IMR-90 (cell line): ENCODE measurements around the gene FUT6. TPM values are rescaled to one million over a fixed set of nuclear protein-coding genes. Genes with fewer than 3 reads are reported as not detected.

Experiments
- ATAC-seq: fragments of 200-7000 bp; cut with Tn5 transposase; 2 replicates; pipeline ENCODE4 v1.9.1; 2020; ENCODE audit warnings: low read depth, mild to moderate bottlenecking, moderate library complexity
- BruUV-seq: library from RNA; stranded (reverse); fragments of 400-500 nt; replicated peaks from 2 replicates; lab custom pipeline; 2021; lab: Mats Ljungman, UMichigan
- CTCF ChIA-PET: fragments of 300-600 bp; formaldehyde crosslinking; extraction: SDS; loops from one replicate; lab custom pipeline; 2021; ENCODE audit warnings: antibody characterized with exemption; lab: Yijun Ruan, JAX
- POLR2A ChIA-PET: fragments of 300-600 bp; sonication (Branson Sonifier 250); formaldehyde crosslinking; loops from one replicate; lab custom pipeline; 2022; ENCODE audit warnings: antibody characterized with exemption; ENCODE audit not compliant: unreplicated experiment; lab: Charles Lee
- DNase-seq: peaks from one replicate; pipeline ENCODE4 v3.0.0; 2013
- H2AFZ ChIP-seq: replicated peaks from 2 replicates; pipeline ENCODE3; 2013; ENCODE audit warnings: low read length, mild to moderate bottlenecking; ENCODE audit not compliant: poor library complexity
- H2AK5ac ChIP-seq: 2 replicates; pipeline ENCODE4 v1.6.1; 2013; ENCODE audit warnings: low read depth, low read length, inconsistent platforms
- H2AK9ac ChIP-seq: replicated peaks from 2 replicates; pipeline ENCODE3; 2013; ENCODE audit warnings: mild to moderate bottlenecking, low read depth, low read length, moderate library complexity; ENCODE audit not compliant: poor library complexity
- H2BK120ac ChIP-seq: 2 replicates; pipeline ENCODE4 v1.6.1; 2013; ENCODE audit warnings: low read depth, low read length, inconsistent platforms
- H2BK15ac ChIP-seq: 3 replicates; pipeline ENCODE4 v1.6.1; 2013; ENCODE audit warnings: low read depth, low read length, inconsistent platforms
- H2BK20ac ChIP-seq: 2 replicates; pipeline ENCODE4 v1.6.1; 2013; ENCODE audit warnings: low read depth, mild to moderate bottlenecking, inconsistent platforms, low read length, moderate library complexity
- H2BK5ac ChIP-seq: 2 replicates; pipeline ENCODE4 v1.6.1; 2013; ENCODE audit warnings: mild to moderate bottlenecking, low read depth, low read length, inconsistent platforms; ENCODE audit not compliant: poor library complexity, severe bottlenecking
- H3K14ac ChIP-seq: replicated peaks from 2 replicates; pipeline ENCODE4 v1.6.1; 2013; ENCODE audit warnings: low read depth, low read length, inconsistent platforms
- H3K18ac ChIP-seq: 2 replicates; pipeline ENCODE4 v1.6.1; 2013; ENCODE audit warnings: low read depth, low read length, control low read depth
- H3K23ac ChIP-seq: 2 replicates; pipeline ENCODE4 v1.6.1; 2013; ENCODE audit warnings: low read depth, low read length, inconsistent platforms
- H3K27ac ChIP-seq: 2 replicates; pipeline ENCODE4 v1.5.1; 2013; ENCODE audit warnings: mild to moderate bottlenecking, control low read depth, low read length; ENCODE audit not compliant: insufficient read depth
- H3K27me3 ChIP-seq: 2 replicates; pipeline ENCODE4 v1.6.1; 2013; ENCODE audit warnings: low read length; ENCODE audit not compliant: control insufficient read depth, insufficient read depth
- H3K36me3 ChIP-seq: 2 replicates; pipeline ENCODE4 v1.6.1; 2013; ENCODE audit warnings: low read length, mixed read lengths; ENCODE audit not compliant: control insufficient read depth, insufficient read depth
- H3K4ac ChIP-seq: 2 replicates; pipeline ENCODE4 v1.6.1; 2013; ENCODE audit warnings: low read depth, low read length, inconsistent platforms
- H3K4me1 ChIP-seq: 2 replicates; pipeline ENCODE4 v1.6.1; 2013; ENCODE audit warnings: low read length, mixed read lengths; ENCODE audit not compliant: control insufficient read depth, insufficient read depth
- H3K4me2 ChIP-seq: 2 replicates; pipeline ENCODE4 v1.6.1; 2013; ENCODE audit warnings: low read depth, mild to moderate bottlenecking, control low read depth, low read length, moderate library complexity
- H3K4me3 ChIP-seq: 2 replicates; pipeline ENCODE4 v1.5.1; 2013; ENCODE audit warnings: low read depth, mild to moderate bottlenecking, control low read depth, low read length, moderate library complexity; ENCODE audit not compliant: insufficient read depth
- H3K56ac ChIP-seq: 2 replicates; pipeline ENCODE4 v1.6.1; 2013; ENCODE audit warnings: low read length, inconsistent platforms; ENCODE audit not compliant: insufficient read depth; ENCODE audit errors: extremely low read depth
- H3K79me1 ChIP-seq, 2 experiments: 2 replicates each; pipeline ENCODE4 v1.6.1; 2013; ENCODE audit warnings: low read length in 2 of 2, inconsistent platforms in 1 of 2, low read depth in 1 of 2
- H3K9ac ChIP-seq: 2 replicates; pipeline ENCODE4 v1.6.1; 2013; ENCODE audit warnings: low read depth, low read length, control low read depth
- H3K9me1 ChIP-seq: 2 replicates; pipeline ENCODE4 v1.6.1; 2013; ENCODE audit warnings: low read length, inconsistent platforms; ENCODE audit not compliant: insufficient read depth
- H3K9me3 ChIP-seq: 2 replicates; pipeline ENCODE4 v1.6.1; 2013; ENCODE audit warnings: low read length; ENCODE audit not compliant: control insufficient read depth, insufficient read depth
- H4K20me1 ChIP-seq: 2 replicates; pipeline ENCODE4 v1.6.1; 2013; ENCODE audit warnings: low read length, inconsistent platforms; ENCODE audit not compliant: insufficient read depth
- H4K5ac ChIP-seq: 2 replicates; pipeline ENCODE4 v1.6.1; 2013; ENCODE audit warnings: mild to moderate bottlenecking, low read depth, low read length, control low read depth
- H4K8ac ChIP-seq, 2 experiments: 2 replicates each; pipeline ENCODE4 v1.6.1; 2013; ENCODE audit warnings: low read depth in 2 of 2, low read length in 2 of 2, control low read depth in 1 of 2, inconsistent platforms in 1 of 2
- H4K91ac ChIP-seq: 2 replicates; pipeline ENCODE4 v1.6.1; 2013; ENCODE audit warnings: low read depth, low read length, inconsistent platforms; ENCODE audit not compliant: insufficient read depth
- BHLHE40 ChIP-seq: fragments of 150-350 bp; IDR thresholded peaks from 2 replicates; pipeline ENCODE4 v1.6.1; 2016; ENCODE audit warnings: mild to moderate bottlenecking, low read depth, low read length
- MAZ ChIP-seq: IDR thresholded peaks from 2 replicates; pipeline ENCODE4 v1.6.1; 2012; ENCODE audit warnings: low read depth, mild to moderate bottlenecking, low read length, improper control_type of control experiment, moderate library complexity, borderline replicate concordance
- RCOR1 ChIP-seq: IDR thresholded peaks from 2 replicates; pipeline ENCODE4 v1.6.1; 2012; ENCODE audit warnings: mild to moderate bottlenecking, low read length, improper control_type of control experiment; ENCODE audit not compliant: insufficient replicate concordance
- WGBS, 2 experiments: methylation state at CpG; one replicate each; pipeline versions ENCODE4 v1.1.5 to v1.1.7; 2013; ENCODE audit warnings: missing lambda C conversion rate in 2 of 2; ENCODE audit not compliant: insufficient read length in 1 of 2; ENCODE audit errors: extremely low coverage in 2 of 2; 5-methylcytosine and 5-hydroxymethylcytosine counted together
- dilution Hi-C: fragments of 300-500 bp; cut with HindIII; formaldehyde crosslinking; loops from one replicate; pipeline ENCODE4 v1.14.3; 2018; ENCODE audit warnings: low sequenced_read_pairs; ENCODE audit not compliant: unreplicated experiment
- in situ Hi-C: fragments of 300-500 bp; cut with MboI; formaldehyde crosslinking; loops from 3 replicates; pipeline ENCODE4 v1.14.3; 2019; ENCODE audit warnings: low sequenced_read_pairs, inconsistent platforms, mixed read lengths
- intact Hi-C: fragments of 100-400 bp; cut with micrococcal nuclease; formaldehyde crosslinking; loops from 2 replicates; pipeline ENCODE4 v1.10.0; 2022
- polyA plus RNA-seq, 3 experiments: library from polyadenylated mRNA; depleted of rRNA; stranded (reverse); fragments of >200 nt; gene quantifications; 2 replicates each; pipeline ENCODE4 v1.2.3, GENCODE V29; 2012; ENCODE audit warnings: low replicate concordance in 1 of 3
- total RNA-seq: library from RNA; depleted of rRNA; stranded (reverse); fragments of >200 nt; gene quantifications from 2 replicates; pipeline ENCODE4 v1.2.3, GENCODE V29; 2012

The FUT6 gene
- total and polyA plus RNA-seq, 2 of the 4 experiments (the other 2 are of a cell fraction): not detected

- TF ChIP-seq MAZ (no peak), RCOR1 (no peak)
Measured at GRCh38 chr19:5799247-5800241, 40.0 kb downstream of the FUT6 start (continued).

GRCh38 chr19:5798244-5798643 is 41.3 kb downstream of the FUT6 start:
- H3K56ac ChIP-seq: no peak overlapping the region
- intact Hi-C loops (loop anchor here (10.0 kb wide), 1 partner anchor 657 kb away; the partner anchor contains the start of gene SLC25A23), in situ Hi-C loops (no loop called here), dilution Hi-C loops (no loop called here)
- DNase-seq (no peak), ATAC-seq (no peak)
- H2AFZ ChIP-seq: no peak overlapping the region
- ChIA-PET CTCF (no interaction called here), POLR2A (no interaction called here)
- H3K9me1 ChIP-seq: no peaks in the 10 kb centered on the region
- H2BK5ac ChIP-seq: no peak overlapping the region
- no peaks in the 10 kb centered on the region; the same call in 1 of the 2 replicates for H3K4me1 ChIP-seq
- H4K91ac ChIP-seq: no peak overlapping the region
- no peak for TF ChIP-seq BHLHE40
- H3K4me2 ChIP-seq: no peak overlapping the region
- no peak overlapping the region for H3K27ac ChIP-seq
- H3K27me3 ChIP-seq: peaks cover 20% of the 10 kb centered on the region; the same call in 1 of the 2 replicates
- H3K9ac ChIP-seq: no peak overlapping the region
- H3K18ac ChIP-seq: no peak overlapping the region
- H3K4ac ChIP-seq: no peak overlapping the region
- no CpG with 5 or more reads among the region's 8 CpGs for WGBS, 2 experiments
- H2BK20ac ChIP-seq: no peak overlapping the region
- H2BK120ac ChIP-seq: no peak overlapping the region
- no peak overlapping the region for H3K4me3 ChIP-seq
- BruUV-seq: no TSS peak
- H2BK15ac ChIP-seq: no peak overlapping the region
- no peak overlapping the region for H2AK5ac ChIP-seq
- H3K9me3 ChIP-seq: no peaks in the 10 kb centered on the region
- no peaks in the 10 kb centered on the region for H4K20me1 ChIP-seq
- no peak overlapping the region for H4K5ac ChIP-seq
- H3K23ac ChIP-seq: no peak overlapping the region
- H2AK9ac ChIP-seq: no peak overlapping the region
- H3K14ac ChIP-seq: no peak overlapping the region
- no peaks in the 10 kb centered on the region for H3K79me1 ChIP-seq
- H3K36me3 ChIP-seq: no peaks in the 10 kb centered on the region
- H4K8ac ChIP-seq: no peak overlapping the region
